ENCODE results near the gene REEP1. TPM values are rescaled to one million over a fixed set of nuclear protein-coding genes. Genes with fewer than 3 reads are reported as not detected.

Gene REEP1
- total RNA-seq, 1 experiment from 2014 or later = 3.6 TPM

- H3K9me3 ChIP-seq (ENCODE audit: low read depth, low read length, poor library complexity, severe bottlenecking) = no peaks in the 10 kb centered on the region
- intact Hi-C loops (cut with micrococcal nuclease; ENCODE audit: unreplicated experiment) = no loop called here
- H3K4me3 ChIP-seq (ENCODE audit: low read depth, low read length, poor library complexity, severe bottlenecking) = no peak overlapping the region
- H3K36me3 ChIP-seq (ENCODE audit: insufficient read depth, low read length, poor library complexity, severe bottlenecking) = no peaks in the 10 kb centered on the region
- no peaks in the 10 kb centered on the region for H3K27me3 ChIP-seq (replicated peaks; ENCODE audit: insufficient read depth, low read depth, low read length, poor library complexity)
- TF ChIP-seq EZH2 (IDR thresholded peaks at IDR 0.05; ENCODE audit: borderline replicate concordance, low read depth, low read length, poor library complexity, severe bottlenecking) (no peak), CTCF (conservative IDR thresholded peaks at IDR 0.05; ENCODE audit: low read depth, low read length) (no peak)
- BruUV-seq (replicated peaks) = no TSS peak
- POLR2A ChIA-PET (ENCODE audit: low non-redundant PET) = no interaction called here
- CTCF ChIA-PET = no interaction called here
- peaks cover 10% of the 10 kb centered on the region for H3K4me1 ChIP-seq (ENCODE audit: insufficient read depth, low read length, poor library complexity, severe bottlenecking)
- no peak overlapping the region for H3K27ac ChIP-seq (ENCODE audit: low read depth, low read length, poor library complexity, severe bottlenecking)
- no peak for DNase-seq (ENCODE audit: low spot score)
Measured at GRCh38 chr2:86227685-86228084, 109.7 kb downstream of the REEP1 start.

GRCh38 chr2:86226636-86227520 lies 110.5 kb downstream of the REEP1 start:
- BruUV-seq (replicated peaks) = no TSS peak
- DNase-seq (ENCODE audit: low spot score) = no peak
- intact Hi-C loops (cut with micrococcal nuclease; ENCODE audit: unreplicated experiment) = no loop called here
- H3K9me3 ChIP-seq (ENCODE audit: low read depth, low read length, poor library complexity, severe bottlenecking) = no peaks in the 10 kb centered on the region
- H3K4me3 ChIP-seq (ENCODE audit: low read depth, low read length, poor library complexity, severe bottlenecking) = no peak overlapping the region
- H3K36me3 ChIP-seq (ENCODE audit: insufficient read depth, low read length, poor library complexity, severe bottlenecking) = no peaks in the 10 kb centered on the region
- POLR2A ChIA-PET (ENCODE audit: low non-redundant PET) = no interaction called here
- peaks cover 12% of the 10 kb centered on the region for H3K4me1 ChIP-seq (ENCODE audit: insufficient read depth, low read length, poor library complexity, severe bottlenecking)
- H3K27ac ChIP-seq (ENCODE audit: low read depth, low read length, poor library complexity, severe bottlenecking) = no peak overlapping the region
- TF ChIP-seq CTCF (conservative IDR thresholded peaks at IDR 0.05; ENCODE audit: low read depth, low read length) = no peak
- CTCF ChIA-PET = no interaction called here
- no peaks in the 10 kb centered on the region for H3K27me3 ChIP-seq (replicated peaks; ENCODE audit: insufficient read depth, low read depth, low read length, poor library complexity)

GRCh38 chr2:86226070-86226469 lies 111.4 kb downstream of the REEP1 start:
- no peak for TF ChIP-seq EZH2 (IDR thresholded peaks at IDR 0.05; ENCODE audit: borderline replicate concordance, low read depth, low read length, poor library complexity, severe bottlenecking)
- TF ChIP-seq CTCF (conservative IDR thresholded peaks at IDR 0.05; ENCODE audit: low read depth, low read length) = no peak
- DNase-seq (ENCODE audit: low spot score) = no peak
- CTCF ChIA-PET = interaction anchor here (0.7 kb wide), 1 partner anchor 9 kb away, joined by 3 read pairs; no protein-coding TSS in a partner anchor
- Histone ChIP-seq H3K27me3 (replicated peaks; ENCODE audit: insufficient read depth, low read depth, low read length, poor library complexity) (no peaks in the 10 kb centered on the region), H3K4me1 (ENCODE audit: insufficient read depth, low read length, poor library complexity, severe bottlenecking) (peaks cover 12% of the 10 kb centered on the region), H3K36me3 (ENCODE audit: insufficient read depth, low read length, poor library complexity, severe bottlenecking) (no peaks in the 10 kb centered on the region), H3K9me3 (ENCODE audit: low read depth, low read length, poor library complexity, severe bottlenecking) (no peaks in the 10 kb centered on the region), H3K27ac (ENCODE audit: low read depth, low read length, poor library complexity, severe bottlenecking) (no peak overlapping the region), H3K4me3 (ENCODE audit: low read depth, low read length, poor library complexity, severe bottlenecking) (no peak overlapping the region)
- POLR2A ChIA-PET (ENCODE audit: low non-redundant PET) = no interaction called here
- no TSS peak for BruUV-seq (replicated peaks)
- intact Hi-C loops (cut with micrococcal nuclease; ENCODE audit: unreplicated experiment) = no loop called here
